Neural progenitor cell (in vitro differentiated cells): ENCODE measurements around the gene PRLR.

Experiments used
- EZH2 ChIP-seq: fragments of 200-600 bp; sonication (generic); IDR thresholded peaks from 2 replicates; pipeline ENCODE4 v1.6.1; 2017; ENCODE audit warnings: antibody characterized with exemption, mild to moderate bottlenecking, moderate library complexity
- EZH2phosphoT487 ChIP-seq: fragments of 200-600 bp; sonication (generic); IDR thresholded peaks from 2 replicates; pipeline ENCODE4 v1.6.1; 2017; ENCODE audit warnings: antibody characterized with exemption
- TF ChIP-seq, protein P1 (sequence below): fragments of 200-600 bp; sonication (generic); IDR thresholded peaks from 2 replicates; pipeline ENCODE4 v1.5.1; 2017; ENCODE audit warnings: antibody characterized with exemption, mild to moderate bottlenecking

- TF ChIP-seq, protein P1, sequence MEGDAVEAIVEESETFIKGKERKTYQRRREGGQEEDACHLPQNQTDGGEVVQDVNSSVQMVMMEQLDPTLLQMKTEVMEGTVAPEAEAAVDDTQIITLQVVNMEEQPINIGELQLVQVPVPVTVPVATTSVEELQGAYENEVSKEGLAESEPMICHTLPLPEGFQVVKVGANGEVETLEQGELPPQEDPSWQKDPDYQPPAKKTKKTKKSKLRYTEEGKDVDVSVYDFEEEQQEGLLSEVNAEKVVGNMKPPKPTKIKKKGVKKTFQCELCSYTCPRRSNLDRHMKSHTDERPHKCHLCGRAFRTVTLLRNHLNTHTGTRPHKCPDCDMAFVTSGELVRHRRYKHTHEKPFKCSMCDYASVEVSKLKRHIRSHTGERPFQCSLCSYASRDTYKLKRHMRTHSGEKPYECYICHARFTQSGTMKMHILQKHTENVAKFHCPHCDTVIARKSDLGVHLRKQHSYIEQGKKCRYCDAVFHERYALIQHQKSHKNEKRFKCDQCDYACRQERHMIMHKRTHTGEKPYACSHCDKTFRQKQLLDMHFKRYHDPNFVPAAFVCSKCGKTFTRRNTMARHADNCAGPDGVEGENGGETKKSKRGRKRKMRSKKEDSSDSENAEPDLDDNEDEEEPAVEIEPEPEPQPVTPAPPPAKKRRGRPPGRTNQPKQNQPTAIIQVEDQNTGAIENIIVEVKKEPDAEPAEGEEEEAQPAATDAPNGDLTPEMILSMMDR = no peak
- TF ChIP-seq EZH2phosphoT487 (no peak), EZH2 (no peak)
These were observed 107.5 kb downstream of the PRLR start for GRCh38 chr5:35122819-35123218.
